ENCODE measurements around the gene PTPRT. TPM values are rescaled to one million over a fixed set of nuclear protein-coding genes. Genes with fewer than 3 reads are reported as not detected.

Gene PTPRT
- total RNA-seq, 1 experiment from 2014 or later, result not detected

- Mint-ChIP-seq H3K4me3 (ENCODE audit: low read depth, unreplicated experiment) (no peak overlapping the region), H3K36me3 (ENCODE audit: insufficient read depth, unreplicated experiment) (no peaks in the 10 kb centered on the region), H3K27ac (ENCODE audit: unreplicated experiment) (no peak overlapping the region), H3K9me3 (ENCODE audit: low read depth, unreplicated experiment) (peaks cover 9% of the 10 kb centered on the region), H3K4me1 (ENCODE audit: low read depth, unreplicated experiment) (no peaks in the 10 kb centered on the region), H3K27me3 (ENCODE audit: unreplicated experiment) (peaks cover 47% of the 10 kb centered on the region)
- intact Hi-C loops (cut with micrococcal nuclease; ENCODE audit: unreplicated experiment), result no loop called here
- DNase-seq, result no peak
- BruUV-seq (replicated peaks), result no TSS peak
- CTCF ChIA-PET, result no interaction called here
- no peak for TF ChIP-seq CTCF (IDR thresholded peaks at IDR 0.05; ENCODE audit: unreplicated experiment)
Measured at GRCh38 chr20:42419814-42420532, 769.7 kb downstream of the PTPRT start.

- no peaks in the 10 kb centered on the region for H3K27me3 Mint-ChIP-seq (ENCODE audit: unreplicated experiment)
Measured at GRCh38 chr20:42406826-42407225, 782.9 kb downstream of the PTPRT start.

GRCh38 chr20:42402455-42402854 is 787.3 kb downstream of the PTPRT start:
- CTCF ChIA-PET, result no interaction called here
- intact Hi-C loops (cut with micrococcal nuclease; ENCODE audit: unreplicated experiment), result no loop called here
- BruUV-seq (replicated peaks), result no TSS peak
- Mint-ChIP-seq H3K27me3 (ENCODE audit: unreplicated experiment) (peaks cover 13% of the 10 kb centered on the region), H3K9me3 (ENCODE audit: low read depth, unreplicated experiment) (peaks cover 7% of the 10 kb centered on the region), H3K4me3 (ENCODE audit: low read depth, unreplicated experiment) (no peak overlapping the region), H3K36me3 (ENCODE audit: insufficient read depth, unreplicated experiment) (no peaks in the 10 kb centered on the region), H3K27ac (ENCODE audit: unreplicated experiment) (no peak overlapping the region), H3K4me1 (ENCODE audit: low read depth, unreplicated experiment) (no peaks in the 10 kb centered on the region)
- DNase-seq, result no peak
- no peak for TF ChIP-seq CTCF (IDR thresholded peaks at IDR 0.05; ENCODE audit: unreplicated experiment)

More at GRCh38 chr20:42406826-42407225, 782.9 kb downstream of the PTPRT start:
- no peak overlapping the region for H3K27ac Mint-ChIP-seq (ENCODE audit: unreplicated experiment)
- CTCF ChIA-PET, result no interaction called here
- no peaks in the 10 kb centered on the region for H3K36me3 Mint-ChIP-seq (ENCODE audit: insufficient read depth, unreplicated experiment)
- no TSS peak for BruUV-seq (replicated peaks)
- H3K4me1 Mint-ChIP-seq (ENCODE audit: low read depth, unreplicated experiment), result no peaks in the 10 kb centered on the region
- TF ChIP-seq CTCF (IDR thresholded peaks at IDR 0.05; ENCODE audit: unreplicated experiment), result no peak
- no peak for DNase-seq
- H3K9me3 Mint-ChIP-seq (ENCODE audit: low read depth, unreplicated experiment), result peaks cover 2% of the 10 kb centered on the region
- no peak overlapping the region for H3K4me3 Mint-ChIP-seq (ENCODE audit: low read depth, unreplicated experiment)
- intact Hi-C loops (cut with micrococcal nuclease; ENCODE audit: unreplicated experiment), result no loop called here

- no peaks in the 10 kb centered on the region for H3K36me3 Mint-ChIP-seq (ENCODE audit: insufficient read depth, unreplicated experiment)
- H3K9me3 Mint-ChIP-seq (ENCODE audit: low read depth, unreplicated experiment), result peaks cover 7% of the 10 kb centered on the region
- no TSS peak for BruUV-seq (replicated peaks)
- peaks cover 13% of the 10 kb centered on the region for H3K27me3 Mint-ChIP-seq (ENCODE audit: unreplicated experiment)
- no peak overlapping the region for H3K27ac Mint-ChIP-seq (ENCODE audit: unreplicated experiment)
- no peak overlapping the region for H3K4me3 Mint-ChIP-seq (ENCODE audit: low read depth, unreplicated experiment)
- no peaks in the 10 kb centered on the region for H3K4me1 Mint-ChIP-seq (ENCODE audit: low read depth, unreplicated experiment)
- no peak for DNase-seq
- intact Hi-C loops (cut with micrococcal nuclease; ENCODE audit: unreplicated experiment), result no loop called here
- no peak for TF ChIP-seq CTCF (IDR thresholded peaks at IDR 0.05; ENCODE audit: unreplicated experiment)
- CTCF ChIA-PET, result no interaction called here
Measured at GRCh38 chr20:42401613-42402012, 788.1 kb downstream of the PTPRT start.
